SK-N-SH (cell line): ENCODE measurements around the gene ADGRG3. TPM values are rescaled to one million over a fixed set of nuclear protein-coding genes. Genes with fewer than 3 reads are reported as not detected.

Source experiments
- CTCF ChIA-PET: fragments of 300-600, 350-600 bp; formaldehyde crosslinking; extraction: SDS; loops from one replicate; lab custom pipeline; 2021; lab: Yijun Ruan, JAX
- POLR2A ChIA-PET: fragments of 350-600 bp; sonication (Branson Sonifier 250); formaldehyde crosslinking; extraction: SDS; loops from one replicate; lab custom pipeline; 2020; ENCODE audit warnings: antibody characterized with exemption, inconsistent platforms; lab: Yijun Ruan, JAX
- DNase-seq: peaks from one replicate; pipeline ENCODE4 v3.0.0; 2012
- H2AFZ ChIP-seq: fragments of 200-600 bp; sonication (generic); 2 replicates; pipeline ENCODE4 v1.8.1; 2016; ENCODE audit warnings: antibody characterized with exemption, mild to moderate bottlenecking, low read depth
- H3F3A ChIP-seq: fragments of 200-600 bp; sonication (generic); replicated peaks from 2 replicates; pipeline ENCODE3; 2016; ENCODE audit warnings: antibody characterized with exemption, mild to moderate bottlenecking; ENCODE audit not compliant: insufficient read depth
- H3K27ac ChIP-seq, 2 experiments: fragments of 200-500 bp in 1 of 2; fragments of 200-600 bp in 1 of 2; sonication (Bioruptor generic) in 1 of 2; sonication (generic), shearing (Covaris generic) in 1 of 2; 2 replicates each; pipeline versions ENCODE4 v1.5.1 to v1.6.1; 2014 to 2016; ENCODE audit warnings: low read depth in 2 of 2, inconsistent platforms in 1 of 2, low read length in 1 of 2, mild to moderate bottlenecking in 1 of 2, mixed read lengths in 1 of 2
- H3K27me3 ChIP-seq: fragments of 200-600 bp; sonication (generic), shearing (Covaris generic); 2 replicates; pipeline ENCODE4 v1.6.1; 2016; ENCODE audit warnings: mixed run types; ENCODE audit not compliant: insufficient read depth
- H3K36me3 ChIP-seq, 2 experiments: fragments of 200-500 bp in 1 of 2; fragments of 200-600 bp in 1 of 2; sonication (Bioruptor generic) in 1 of 2; sonication (generic) in 1 of 2; replicated peaks in 1 of 2; 2 replicates each; pipeline versions ENCODE3 to v1.5.1; 2014 to 2016; ENCODE audit warnings: low read length in 1 of 2, mild to moderate bottlenecking in 1 of 2; ENCODE audit not compliant: insufficient read depth in 2 of 2, control insufficient read depth in 1 of 2
- H3K4me1 ChIP-seq, 2 experiments: fragments of 200-500 bp in 1 of 2; fragments of 200-600 bp in 1 of 2; sonication (Bioruptor generic) in 1 of 2; sonication (generic), shearing (Covaris generic) in 1 of 2; 2 replicates each; pipeline versions ENCODE4 v1.5.1 to v1.6.1; 2014 to 2016; ENCODE audit warnings: low read depth in 1 of 2, low read length in 1 of 2, mixed run types in 1 of 2; ENCODE audit not compliant: insufficient read depth in 2 of 2, control insufficient read depth in 1 of 2
- H3K4me2 ChIP-seq: fragments of 200-600 bp; sonication (generic), shearing (Covaris generic); 2 replicates; pipeline ENCODE4 v1.6.1; 2017; ENCODE audit warnings: mixed run types
- H3K4me3 ChIP-seq, 2 experiments: fragments of 200-500 bp in 1 of 2; fragments of 200-600 bp in 1 of 2; sonication (Bioruptor generic) in 1 of 2; sonication (generic), shearing (Covaris generic) in 1 of 2; 2 replicates each; pipeline versions ENCODE4 v1.5.1 to v1.8.1; 2014 to 2016; ENCODE audit warnings: low read depth in 2 of 2, inconsistent platforms in 1 of 2, low read length in 1 of 2, mild to moderate bottlenecking in 1 of 2, mixed read lengths in 1 of 2, moderate library complexity in 1 of 2
- H3K79me2 ChIP-seq: fragments of 200-600 bp; sonication (generic); 2 replicates; pipeline ENCODE4 v1.8.1; 2017; ENCODE audit warnings: mild to moderate bottlenecking; ENCODE audit not compliant: insufficient read depth
- H3K9ac ChIP-seq: fragments of 200-600 bp; sonication (generic); 2 replicates; pipeline ENCODE4 v1.6.1; 2017; ENCODE audit warnings: mixed run types
- H3K9me2 ChIP-seq: fragments of 200-600 bp; sonication (generic); 2 replicates; pipeline ENCODE4 v1.6.1; 2017; ENCODE audit warnings: mixed run types
- H3K9me3 ChIP-seq: fragments of 200-600 bp; sonication (generic); 2 replicates; pipeline ENCODE4 v1.6.1; 2017; ENCODE audit warnings: mixed run types, mild to moderate bottlenecking, moderate library complexity
- H4K20me1 ChIP-seq: fragments of 200-600 bp; sonication (generic); 2 replicates; pipeline ENCODE4 v1.6.1; 2017; ENCODE audit warnings: mild to moderate bottlenecking, mixed run types; ENCODE audit not compliant: insufficient read depth
- CTCF ChIP-seq: fragments of 200-600 bp; sonication (generic); IDR thresholded peaks from 2 replicates; pipeline ENCODE4 v1.6.1; 2017; ENCODE audit warnings: antibody characterized with exemption, mild to moderate bottlenecking, moderate library complexity
- EP300 ChIP-seq, 2 experiments: IDR thresholded peaks; 2 replicates each; pipeline versions ENCODE4 v1.4.0 to v1.6.1; 2012; ENCODE audit warnings: borderline replicate concordance in 1 of 2, low read depth in 1 of 2, low read length in 1 of 2
- EZH2phosphoT487 ChIP-seq: fragments of 200-600 bp; sonication (generic); IDR thresholded peaks from 2 replicates; pipeline ENCODE4 v1.6.1; 2017; ENCODE audit warnings: low read depth, mixed run types, mild to moderate bottlenecking, antibody characterized with exemption, moderate library complexity, borderline replicate concordance
- FOXJ3 ChIP-seq: sonication (generic); formaldehyde crosslinking; IDR thresholded peaks from 2 replicates; pipeline ENCODE4 v1.5.1; 2020; ENCODE audit warnings: mild to moderate bottlenecking, missing genetic modification reagents
- GABPA ChIP-seq: IDR thresholded peaks from 2 replicates; pipeline ENCODE4 v1.4.0; 2012; ENCODE audit warnings: low read depth, mild to moderate bottlenecking
- NFIC ChIP-seq: IDR thresholded peaks from 2 replicates; pipeline ENCODE4 v1.4.0; 2012; ENCODE audit warnings: borderline replicate concordance
- NRF1 ChIP-seq: IDR thresholded peaks from 2 replicates; pipeline ENCODE4 v1.6.1; 2012; ENCODE audit warnings: low read depth, mild to moderate bottlenecking, low read length
- RCOR1 ChIP-seq: fragments of 150-350 bp; IDR thresholded peaks from 2 replicates; pipeline ENCODE4 v1.6.1; 2017; ENCODE audit warnings: antibody characterized with exemption, low read length
- RFX5 ChIP-seq: IDR thresholded peaks from 2 replicates; pipeline ENCODE4 v1.6.1; 2012; ENCODE audit warnings: mild to moderate bottlenecking, improper control_type of control experiment, low read length
- TAF1 ChIP-seq: IDR thresholded peaks from 2 replicates; pipeline ENCODE4 v1.6.1; 2012; ENCODE audit warnings: low read depth, mild to moderate bottlenecking, low read length, moderate library complexity, borderline replicate concordance
- TCF12 ChIP-seq: IDR thresholded peaks from 2 replicates; pipeline ENCODE4 v1.4.0; 2012
- TEAD4 ChIP-seq: IDR thresholded peaks from 2 replicates; pipeline ENCODE4 v1.4.0; 2012; ENCODE audit warnings: mild to moderate bottlenecking, borderline replicate concordance; ENCODE audit not compliant: insufficient read depth
- USF1 ChIP-seq: IDR thresholded peaks from 2 replicates; pipeline ENCODE4 v1.4.0; 2012; ENCODE audit warnings: low read depth, borderline replicate concordance
- ZBTB33 ChIP-seq: IDR thresholded peaks from 2 replicates; pipeline ENCODE4 v1.4.0; 2012; ENCODE audit warnings: low read depth, borderline replicate concordance
- WGBS: methylation state at CpG from one replicate; pipeline ENCODE4 v1.1.6; 2017; ENCODE audit warnings: low lambda C conversion rate; 5-methylcytosine and 5-hydroxymethylcytosine counted together
- polyA plus RNA-seq, 3 experiments: library from polyadenylated mRNA; depleted of rRNA; stranded (reverse); fragments of >200 nt; gene quantifications; 2 replicates each; pipeline ENCODE4 v1.2.3, GENCODE V29; 2012

ADGRG3 gene
- polyA plus RNA-seq, 1 of the 3 experiments (the other 2 are of a cell fraction), result not detected

DNA sequence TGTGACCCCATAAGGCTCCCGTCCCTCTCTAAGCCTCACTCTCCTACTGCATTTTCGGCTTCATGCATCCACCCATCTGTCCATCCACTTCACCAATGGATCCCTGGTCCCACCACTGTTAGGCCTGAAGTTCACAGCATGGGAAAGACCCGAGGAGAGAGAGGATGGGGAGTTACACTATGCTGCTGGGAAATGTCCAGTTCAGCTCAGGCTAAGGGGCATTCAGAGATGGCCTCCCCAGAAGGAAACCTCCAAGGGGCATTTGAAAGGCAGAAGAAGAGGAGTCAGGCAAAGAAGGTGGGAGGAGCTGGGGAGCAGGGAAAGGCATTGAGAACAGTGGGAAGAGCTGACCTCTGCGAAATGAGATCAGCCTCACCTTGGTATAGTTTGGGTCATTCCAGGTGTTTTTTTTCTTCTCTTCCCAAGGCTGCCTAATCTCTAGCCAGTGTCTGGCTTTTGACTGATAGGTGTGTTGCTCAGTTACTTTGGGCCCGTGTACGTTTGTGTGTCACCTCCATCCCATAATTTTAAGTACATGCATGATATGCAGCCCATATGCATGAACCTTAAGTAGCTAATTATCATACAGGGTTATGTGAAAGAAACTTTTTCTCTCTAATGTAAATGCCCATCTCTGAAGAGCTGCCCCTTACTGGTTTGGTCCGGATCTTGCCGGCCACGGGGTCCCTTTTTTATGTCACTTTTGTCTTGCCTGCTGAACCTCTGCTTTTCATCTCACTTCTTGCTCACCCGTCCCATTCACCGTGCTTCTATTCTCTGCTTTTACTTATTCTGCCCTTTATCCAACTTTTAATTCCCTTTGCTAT is 14.9 kb downstream of the ADGRG3 start:
- H3K27ac ChIP-seq, result no peak overlapping the region
- H3K9ac ChIP-seq, result no peak overlapping the region
- no peak overlapping the region for H3K4me3 ChIP-seq
- CTCF ChIA-PET, result interaction anchor here (0.9 kb wide), 1 partner anchor 92 kb away, joined by 3 read pairs; no protein-coding TSS in a partner anchor
- no peaks in the 10 kb centered on the region for H3K27me3 ChIP-seq
- no peaks in the 10 kb centered on the region for H3K79me2 ChIP-seq
- no peak overlapping the region for H2AFZ ChIP-seq
- no peaks in the 10 kb centered on the region for H3K9me2 ChIP-seq
- no peaks in the 10 kb centered on the region for H3K36me3 ChIP-seq
- DNase-seq, result no peak
- WGBS, result 74% methylated on average over 11 of the region's 11 CpGs
- no peaks in the 10 kb centered on the region for H3F3A ChIP-seq
- POLR2A ChIA-PET, result no interaction called here
- H3K9me3 ChIP-seq, result no peaks in the 10 kb centered on the region
- H3K4me1 ChIP-seq, result no peaks in the 10 kb centered on the region
- no peak for TF ChIP-seq TCF12
- no peak for TF ChIP-seq CTCF
- TF ChIP-seq USF1, result no peak
- TF ChIP-seq EZH2phosphoT487, result no peak
- TF ChIP-seq EP300 (IDR thresholded peaks at IDR 0.05; ENCODE audit: borderline replicate concordance in 1 of 2, low read depth in 1 of 2, low read length in 1 of 2), result no peak
- TF ChIP-seq NFIC, result no peak
- no peak for TF ChIP-seq TEAD4
- TF ChIP-seq TAF1, result no peak
- TF ChIP-seq FOXJ3 (CRISPR knock-in tag), result no peak
- no peak for TF ChIP-seq RFX5
- no peak for TF ChIP-seq ZBTB33
- no peak for TF ChIP-seq RCOR1
- no peak for TF ChIP-seq GABPA
- TF ChIP-seq NRF1, result no peak
- H4K20me1 ChIP-seq, result no peaks in the 10 kb centered on the region
- no peak overlapping the region for H3K4me2 ChIP-seq
